GM12872 (cell line): ENCODE measurements around the gene GLMP.
A peak's percentile ranks its signal among the peaks of the same experiment; 100 is the strongest.

Source experiments
- TF ChIP-seq, protein P1 (sequence below): IDR thresholded peaks from 3 replicates; pipeline ENCODE4 v1.5.1; 2011; ENCODE audit warnings: low read depth, mild to moderate bottlenecking, low read length, moderate library complexity; ENCODE audit not compliant: insufficient read depth

Gene GLMP

GRCh38 chr1:156284757-156285156, 10.7 kb downstream of the GLMP start:
- TF ChIP-seq, protein P1, sequence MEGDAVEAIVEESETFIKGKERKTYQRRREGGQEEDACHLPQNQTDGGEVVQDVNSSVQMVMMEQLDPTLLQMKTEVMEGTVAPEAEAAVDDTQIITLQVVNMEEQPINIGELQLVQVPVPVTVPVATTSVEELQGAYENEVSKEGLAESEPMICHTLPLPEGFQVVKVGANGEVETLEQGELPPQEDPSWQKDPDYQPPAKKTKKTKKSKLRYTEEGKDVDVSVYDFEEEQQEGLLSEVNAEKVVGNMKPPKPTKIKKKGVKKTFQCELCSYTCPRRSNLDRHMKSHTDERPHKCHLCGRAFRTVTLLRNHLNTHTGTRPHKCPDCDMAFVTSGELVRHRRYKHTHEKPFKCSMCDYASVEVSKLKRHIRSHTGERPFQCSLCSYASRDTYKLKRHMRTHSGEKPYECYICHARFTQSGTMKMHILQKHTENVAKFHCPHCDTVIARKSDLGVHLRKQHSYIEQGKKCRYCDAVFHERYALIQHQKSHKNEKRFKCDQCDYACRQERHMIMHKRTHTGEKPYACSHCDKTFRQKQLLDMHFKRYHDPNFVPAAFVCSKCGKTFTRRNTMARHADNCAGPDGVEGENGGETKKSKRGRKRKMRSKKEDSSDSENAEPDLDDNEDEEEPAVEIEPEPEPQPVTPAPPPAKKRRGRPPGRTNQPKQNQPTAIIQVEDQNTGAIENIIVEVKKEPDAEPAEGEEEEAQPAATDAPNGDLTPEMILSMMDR: no peak

- TF ChIP-seq, protein P1: no peak
Observed at GRCh38 chr1:156284112-156284511, 11.4 kb downstream of the GLMP start, which contains the start of gene TMEM79. Gene TMEM79 (plus strand): TSS chr1:156284325. CDS start chr1:156285227, 902 bp downstream.

- TF ChIP-seq, protein P1: no peak
Observed at GRCh38 chr1:156283521-156283920, 12.0 kb downstream of the GLMP start.

DNA sequence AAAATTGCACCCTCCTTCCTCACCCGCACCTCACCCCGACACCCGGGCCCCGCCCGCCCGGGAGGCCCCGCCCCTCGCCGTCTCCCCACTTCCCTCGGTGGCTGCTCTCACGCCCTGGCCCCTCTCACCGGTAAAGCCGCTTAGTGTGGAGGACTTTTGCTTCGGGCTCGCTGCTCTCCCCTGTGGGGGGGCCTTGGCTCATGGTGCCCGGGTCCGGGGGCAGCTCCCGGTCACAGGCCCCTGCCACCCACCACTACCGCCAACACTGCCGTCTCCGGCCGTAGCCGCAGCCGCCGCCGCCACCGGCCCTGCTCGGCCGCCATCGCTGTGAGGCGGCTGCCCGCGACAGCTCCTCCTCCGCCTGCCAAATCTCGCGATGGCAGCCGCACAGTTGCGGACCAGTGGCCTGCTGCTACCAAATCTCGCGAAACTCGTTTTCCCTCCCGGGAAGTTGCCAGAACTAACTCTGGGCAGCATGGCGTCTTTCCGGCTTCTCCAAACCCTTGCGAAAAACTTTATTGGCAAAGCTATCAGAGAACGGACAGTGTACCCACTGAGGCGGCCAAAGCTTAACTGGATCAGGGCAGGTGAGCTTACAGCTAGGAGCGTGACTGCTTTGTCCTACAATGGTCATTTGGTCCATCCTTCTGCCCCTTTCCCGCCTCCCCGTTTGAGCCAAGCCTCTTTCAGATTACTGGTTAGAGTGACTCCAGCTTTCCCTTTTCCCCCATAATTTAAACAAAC, 12.8 kb downstream of the GLMP start, which contains the start of gene SMG5:
SMG5 (minus strand) TSS at position 347 of the 744 bp plus-strand sequence; CDS start at position 202, 145 bp downstream.
- TF ChIP-seq, protein P1: no peak

DNA sequence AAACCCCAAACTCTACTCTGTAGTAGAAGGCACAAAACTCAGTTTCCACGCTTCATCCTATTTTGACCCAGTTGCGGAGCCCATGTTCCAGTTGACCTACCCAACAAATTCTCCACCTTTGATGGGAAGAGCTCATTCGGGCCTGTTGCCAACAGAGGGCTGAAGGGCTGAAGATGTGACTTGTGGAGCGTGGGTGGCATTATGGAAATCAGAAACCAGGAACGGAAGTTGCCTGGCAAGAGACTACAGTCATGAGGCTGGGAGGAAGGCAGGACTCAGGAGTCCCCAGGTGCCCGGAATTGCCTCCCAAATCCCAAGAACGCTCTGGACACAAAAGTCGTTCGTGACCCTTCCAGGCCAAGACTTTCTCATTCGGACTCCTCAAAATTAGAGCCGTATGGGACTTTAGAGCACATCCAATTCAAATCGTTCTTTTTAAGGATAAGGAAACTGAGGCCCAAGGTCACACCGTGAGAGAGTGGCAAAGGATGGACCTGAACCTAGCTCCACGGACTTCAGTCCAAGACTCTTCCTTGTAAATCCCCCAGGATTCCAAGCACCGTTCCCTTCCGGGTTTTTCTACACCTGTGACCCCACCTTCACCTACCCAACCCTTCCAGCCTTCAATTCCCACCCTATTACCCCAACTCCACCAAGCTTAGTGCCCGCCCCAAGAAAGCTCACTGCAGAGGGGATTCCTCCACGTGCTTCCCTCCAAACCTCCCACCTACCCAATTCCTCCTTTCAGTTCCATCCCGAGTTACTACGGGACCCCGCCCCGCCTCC, 13.6 kb downstream of the GLMP start:
- TF ChIP-seq, protein P1: no peak

DNA sequence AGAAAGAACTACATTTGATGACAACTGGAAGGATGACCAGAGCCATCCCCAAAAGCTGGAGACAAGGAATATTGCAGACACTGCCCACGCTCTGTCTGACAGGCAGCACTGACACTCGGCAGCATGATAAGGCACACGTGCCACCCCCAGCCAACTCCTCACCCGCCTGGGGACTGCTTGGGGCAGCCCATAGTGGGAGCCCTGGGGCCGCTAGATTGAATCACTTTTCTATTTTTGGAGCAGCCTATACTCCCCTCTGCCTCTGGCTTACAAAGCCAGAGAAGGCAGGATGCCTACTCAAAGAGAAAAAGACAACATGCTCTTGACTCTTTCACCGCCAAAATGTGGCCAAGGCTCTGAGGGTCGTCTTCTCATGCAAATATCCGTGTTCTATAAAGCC, 14.2 kb downstream of the GLMP start:
- TF ChIP-seq, protein P1: peak; percentile 26; the same call in 1 of the 3 replicates

- TF ChIP-seq, protein P1: no peak
Observed at GRCh38 chr1:156279837-156280236, 15.6 kb downstream of the GLMP start.
